GM12801 (cell line): ENCODE measurements around the gene WTIP.

ENCODE experiments used
- TF ChIP-seq, protein P1 (sequence below): IDR thresholded peaks from one replicate; pipeline ENCODE4 v1.5.1; 2011; ENCODE audit warnings: control low read depth; ENCODE audit not compliant: insufficient read length; ENCODE audit errors: extremely low read depth

The WTIP gene

DNA sequence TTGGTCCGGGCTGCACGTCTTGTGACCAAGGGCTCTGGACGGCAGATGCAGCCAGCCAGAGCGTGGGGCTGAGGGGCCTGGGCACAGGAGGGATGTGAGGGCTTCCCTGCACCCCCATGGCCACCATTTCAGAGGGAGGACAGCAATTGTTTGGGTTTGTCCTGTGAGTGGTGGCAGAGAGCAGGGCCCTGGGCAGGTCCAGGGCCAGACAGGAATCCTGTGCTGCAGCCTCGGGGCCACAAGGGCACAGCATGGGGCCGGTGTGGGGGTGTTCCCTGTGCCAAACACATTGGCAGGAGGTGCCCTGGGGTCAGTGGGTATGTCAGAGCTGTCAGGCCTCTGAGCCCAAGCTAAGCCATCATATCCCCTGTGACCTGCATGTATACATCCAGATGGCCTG, 32.2 kb downstream of the WTIP start:
- TF ChIP-seq, protein P1, sequence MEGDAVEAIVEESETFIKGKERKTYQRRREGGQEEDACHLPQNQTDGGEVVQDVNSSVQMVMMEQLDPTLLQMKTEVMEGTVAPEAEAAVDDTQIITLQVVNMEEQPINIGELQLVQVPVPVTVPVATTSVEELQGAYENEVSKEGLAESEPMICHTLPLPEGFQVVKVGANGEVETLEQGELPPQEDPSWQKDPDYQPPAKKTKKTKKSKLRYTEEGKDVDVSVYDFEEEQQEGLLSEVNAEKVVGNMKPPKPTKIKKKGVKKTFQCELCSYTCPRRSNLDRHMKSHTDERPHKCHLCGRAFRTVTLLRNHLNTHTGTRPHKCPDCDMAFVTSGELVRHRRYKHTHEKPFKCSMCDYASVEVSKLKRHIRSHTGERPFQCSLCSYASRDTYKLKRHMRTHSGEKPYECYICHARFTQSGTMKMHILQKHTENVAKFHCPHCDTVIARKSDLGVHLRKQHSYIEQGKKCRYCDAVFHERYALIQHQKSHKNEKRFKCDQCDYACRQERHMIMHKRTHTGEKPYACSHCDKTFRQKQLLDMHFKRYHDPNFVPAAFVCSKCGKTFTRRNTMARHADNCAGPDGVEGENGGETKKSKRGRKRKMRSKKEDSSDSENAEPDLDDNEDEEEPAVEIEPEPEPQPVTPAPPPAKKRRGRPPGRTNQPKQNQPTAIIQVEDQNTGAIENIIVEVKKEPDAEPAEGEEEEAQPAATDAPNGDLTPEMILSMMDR = no peak

- TF ChIP-seq, protein P1 = no peak
Observed at GRCh38 chr19:34519602-34520001, 38.0 kb downstream of the WTIP start.

DNA sequence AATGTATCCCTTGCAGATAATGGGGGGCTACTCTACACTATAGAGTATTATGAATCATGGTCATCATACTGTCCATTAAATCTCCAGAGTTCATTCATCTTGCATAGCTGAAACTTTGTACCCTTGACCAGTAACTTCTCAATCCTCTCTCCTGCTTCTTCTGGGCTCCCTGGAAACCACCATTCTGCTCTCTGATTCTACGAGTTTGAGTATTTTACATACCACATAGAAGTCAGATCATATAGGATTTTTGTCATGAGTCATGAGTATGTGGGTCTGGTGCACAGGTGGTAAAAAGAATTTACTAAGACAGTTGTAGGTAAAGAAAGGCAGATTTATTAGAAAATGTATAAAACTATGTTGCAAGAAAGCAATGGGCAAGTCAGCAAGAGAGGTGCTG, 41.9 kb downstream of the WTIP start:
- TF ChIP-seq, protein P1 = no peak

DNA sequence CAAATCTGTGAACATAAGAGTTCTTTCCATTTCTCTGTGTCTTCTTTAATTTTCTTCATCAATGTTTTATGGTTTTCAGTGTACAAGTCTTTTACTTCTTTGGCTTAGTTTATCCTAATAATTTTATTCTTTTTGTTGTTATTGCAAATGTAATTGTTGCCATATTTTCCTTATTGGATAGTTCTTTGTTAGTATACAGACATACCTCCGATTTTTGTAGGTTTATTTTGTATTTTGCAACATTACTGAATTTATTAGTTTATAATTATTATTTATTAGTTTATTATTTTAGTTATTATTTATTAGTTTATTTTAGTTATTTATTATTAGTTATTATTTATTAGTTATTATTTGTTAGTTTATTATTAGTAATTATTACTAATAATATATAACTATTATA, 43.4 kb downstream of the WTIP start:
- TF ChIP-seq, protein P1 = no peak

GRCh38 chr19:34534206-34534605, 52.6 kb downstream of the WTIP start:
- TF ChIP-seq, protein P1 = no peak

GRCh38 chr19:34539396-34539795, 57.8 kb downstream of the WTIP start:
- TF ChIP-seq, protein P1 = no peak

GRCh38 chr19:34540811-34541557, 59.4 kb downstream of the WTIP start:
- TF ChIP-seq, protein P1 = no peak
